GM12891 (cell line): ENCODE results near the gene DZIP1L.

ENCODE experiments used
- POLR2A ChIP-seq: IDR thresholded peaks from 2 replicates; pipeline ENCODE4 v1.6.1; 2011; ENCODE audit warnings: low read depth, low read length, control low read depth
- POLR2AphosphoS5 ChIP-seq: IDR thresholded peaks from 2 replicates; pipeline ENCODE4 v1.6.1; 2011; ENCODE audit warnings: low read depth, low read length, control low read depth
- TAF1 ChIP-seq: IDR thresholded peaks from 2 replicates; pipeline ENCODE4 v1.6.1; 2011; ENCODE audit warnings: low read depth, low read length, control low read depth

DNA sequence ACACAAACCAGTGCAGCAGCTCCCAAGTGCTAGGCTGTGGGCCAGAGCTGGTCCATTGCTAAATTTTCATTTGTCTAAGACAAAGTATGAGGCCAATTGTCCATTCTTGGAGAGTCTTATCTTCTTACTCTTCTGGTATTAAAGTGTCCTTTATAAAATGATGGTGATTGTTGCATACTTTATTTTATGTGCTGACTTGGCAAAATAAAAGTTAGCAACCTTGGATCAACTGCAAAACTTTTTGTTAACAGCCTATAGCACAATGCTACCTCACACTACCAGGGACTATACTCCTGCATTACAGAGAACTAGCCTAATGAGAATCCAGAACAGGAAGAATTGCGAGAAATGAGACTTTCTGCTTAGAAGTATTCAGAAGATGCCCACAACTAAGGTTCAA, 61.4 kb downstream of the DZIP1L start:
- TF ChIP-seq TAF1, result no peak
- no peak for TF ChIP-seq POLR2AphosphoS5
- no peak for TF ChIP-seq POLR2A
